Small intestine (tissue), 7 donors: ENCODE measurements around the gene PDE2A. TPM values are rescaled to one million over a fixed set of nuclear protein-coding genes. Genes with fewer than 3 reads are reported as not detected.
A peak's percentile ranks its signal among the peaks of the same experiment; 100 is the strongest.

Experiments used
- DNase-seq, 2 donors: peaks; one replicate each; pipeline versions ENCODE4 v3.0.0 to v3.0.0-alpha.2; 2013
- FAIRE-seq: peaks from 2 replicates; lab custom pipeline; 2012; peaks lifted over from hg19 to GRCh38; lab: Jason Lieb, UNC
- H3K27ac ChIP-seq, 3 donors: one replicate each; pipeline ENCODE4 v1.5.1; 2013; ENCODE audit warnings: low read length in 2 of 3, mild to moderate bottlenecking in 2 of 3, control low read depth in 1 of 3, inconsistent platforms in 1 of 3, low read depth in 1 of 3, moderate library complexity in 1 of 3
- H3K27me3 ChIP-seq, 3 donors: one replicate each; pipeline ENCODE4 v1.6.1; 2013; ENCODE audit warnings: low read length in 3 of 3, inconsistent platforms in 1 of 3; ENCODE audit not compliant: control insufficient read depth in 3 of 3, insufficient read depth in 3 of 3
- H3K36me3 ChIP-seq, 3 donors: one replicate each; pipeline ENCODE4 v1.6.1; 2013; ENCODE audit warnings: low read length in 3 of 3, inconsistent platforms in 1 of 3, low read depth in 1 of 3, mild to moderate bottlenecking in 1 of 3, moderate library complexity in 1 of 3; ENCODE audit not compliant: control insufficient read depth in 3 of 3, insufficient read depth in 2 of 3
- H3K4me1 ChIP-seq, 3 donors: one replicate each; pipeline ENCODE4 v1.6.1; 2013; ENCODE audit warnings: low read length in 2 of 3, inconsistent platforms in 1 of 3, low read depth in 1 of 3, mild to moderate bottlenecking in 1 of 3, moderate library complexity in 1 of 3; ENCODE audit not compliant: control insufficient read depth in 3 of 3, insufficient read depth in 2 of 3
- H3K4me3 ChIP-seq, 3 donors: one replicate each; pipeline ENCODE4 v1.5.1; 2013; ENCODE audit warnings: low read length in 3 of 3, control low read depth in 1 of 3, inconsistent platforms in 1 of 3, low read depth in 1 of 3, mild to moderate bottlenecking in 1 of 3, moderate library complexity in 1 of 3
- H3K9me3 ChIP-seq, 2 donors: one replicate each; pipeline ENCODE4 v1.6.1; 2013; ENCODE audit warnings: low read depth in 1 of 2, low read length in 1 of 2; ENCODE audit not compliant: control insufficient read depth in 2 of 2, insufficient read depth in 1 of 2
- WGBS, 3 donors: extraction: QIAGEN DNeasy Blood & Tissue Kit; methylation state at CpG; one replicate each; pipeline ENCODE4 v1.1.7; 2013; 5-methylcytosine and 5-hydroxymethylcytosine counted together
- polyA plus RNA-seq, 4 donors: library from polyadenylated mRNA; stranded (reverse) in 3 of 4; unstranded in 1 of 4; fragments of 200-250 nt in 3 of 4; fragments of 120-200 nt in 1 of 4; gene quantifications; one replicate each; pipeline versions ENCODE4 v1.2.1 to v1.2.3, GENCODE V29; 2013
- donor health status: healthy with polysubstance abuse.
- donor health status: control.
- donor health status: control.
- donor health status: Bipolar disorder and iron deficiency.
- donor health status: healthy.

Gene PDE2A
- polyA plus RNA-seq, 4 donors, result 1.8 to 31.6 (median 7.4) TPM

DNA sequence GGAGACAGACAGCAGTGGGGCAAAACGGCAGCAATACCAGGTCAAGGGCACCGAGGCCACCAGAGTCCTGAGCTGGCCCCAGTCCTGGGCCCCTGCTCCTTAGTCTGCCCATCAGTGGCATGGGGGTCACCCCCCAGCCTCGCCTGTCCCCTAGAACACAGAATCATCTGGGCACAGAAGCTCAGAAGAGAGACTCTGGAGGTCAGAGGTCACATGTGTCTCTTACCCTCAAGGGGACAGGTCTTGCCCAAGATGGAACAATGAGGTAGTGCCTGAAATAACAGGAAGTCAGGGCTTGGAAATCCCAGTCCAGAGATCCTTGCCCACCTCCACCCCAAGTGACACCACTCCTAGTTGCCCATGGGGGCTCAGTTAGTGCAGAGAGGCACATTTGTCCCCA, 20.6 kb downstream of the PDE2A start:
- Histone ChIP-seq H3K4me3 (no peak overlapping the region), H3K4me1 (no peaks in the 10 kb centered on the region), H3K27ac (no peak overlapping the region), H3K27me3 (peaks cover 0 to 12% (median 2%) of the 10 kb centered on the region in 3 donors), H3K36me3 (no peaks in the 10 kb centered on the region), H3K9me3 (no peaks in the 10 kb centered on the region)
- no peak for FAIRE-seq
- no peak for DNase-seq
- 43 to 73% (median 55%) methylated on average over 3 of the region's 3 CpGs for WGBS, 3 donors

DNA sequence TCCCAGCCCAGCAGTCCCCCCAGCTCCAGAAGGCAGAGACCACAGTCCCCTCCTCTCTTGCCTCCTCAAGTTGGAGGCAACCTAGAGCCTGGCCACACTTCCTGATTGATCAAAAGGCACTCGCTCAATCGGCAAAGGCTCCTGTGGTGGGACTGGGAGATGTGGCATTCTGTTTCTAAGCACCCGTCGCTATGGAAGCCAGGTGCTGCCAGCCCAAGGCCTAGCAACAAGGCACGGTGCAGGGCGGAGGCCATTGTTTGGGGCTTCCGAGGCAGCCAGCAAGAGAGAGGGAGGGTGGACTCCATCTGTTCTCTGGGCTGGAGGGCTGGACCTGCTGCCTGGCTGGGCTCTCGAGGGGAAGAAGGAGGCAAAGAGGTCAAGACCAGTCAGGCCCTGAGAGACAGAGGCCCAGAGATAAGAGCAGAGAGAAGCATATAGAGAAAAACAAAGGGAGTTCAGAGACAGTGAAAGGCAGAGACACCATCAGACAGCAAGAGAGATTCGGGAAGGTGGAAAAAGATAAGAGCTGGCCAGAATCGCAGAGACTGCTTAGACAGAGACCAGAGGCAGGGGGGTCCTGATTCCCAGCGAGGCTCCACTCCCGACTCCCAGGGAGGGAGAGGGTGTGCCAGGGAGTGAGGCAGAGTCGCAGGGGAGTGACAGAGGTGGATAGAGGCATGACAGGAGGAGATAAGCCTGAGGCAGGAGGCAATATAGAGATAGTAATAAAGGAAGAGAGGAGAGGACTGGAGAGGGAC, 21.2 kb downstream of the PDE2A start:
- no peak overlapping the region for H3K4me3 ChIP-seq
- H3K4me1 ChIP-seq, result no peaks in the 10 kb centered on the region
- H3K27me3 ChIP-seq, result peaks cover 0 to 12% (median 2%) of the 10 kb centered on the region in 3 donors
- DNase-seq (peak in 1 of 2 donors; percentile 21), FAIRE-seq (no peak)
- H3K27ac ChIP-seq, result no peak overlapping the region
- no peaks in the 10 kb centered on the region for H3K36me3 ChIP-seq
- H3K9me3 ChIP-seq, result no peaks in the 10 kb centered on the region
- 55 to 65% (median 58%) methylated on average over 13 of the region's 13 CpGs for WGBS, 3 donors

DNA sequence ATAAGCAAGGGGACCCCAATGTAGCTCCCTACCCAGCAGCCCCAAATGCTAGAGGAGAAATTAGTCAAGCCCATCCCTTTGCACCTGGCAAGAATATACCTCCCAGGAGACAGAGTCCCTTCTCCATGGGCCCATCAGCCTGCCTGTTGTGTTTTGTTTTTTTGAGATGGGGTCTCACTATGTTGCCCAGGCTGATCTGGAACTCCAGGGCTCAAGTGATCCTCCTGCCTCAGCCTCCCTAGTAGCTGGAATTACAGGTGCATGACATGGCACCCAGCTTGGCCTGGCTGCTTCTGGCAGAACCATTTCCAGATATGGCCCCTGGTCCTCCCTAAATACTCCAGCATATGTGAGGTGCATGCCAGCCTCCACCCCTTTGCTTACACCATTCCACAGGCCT, 22.1 kb downstream of the PDE2A start:
- Histone ChIP-seq H3K9me3 (no peaks in the 10 kb centered on the region), H3K4me1 (no peaks in the 10 kb centered on the region), H3K27ac (no peak overlapping the region), H3K36me3 (no peaks in the 10 kb centered on the region), H3K4me3 (no peak overlapping the region), H3K27me3 (peaks cover 0 to 12% (median 2%) of the 10 kb centered on the region in 3 donors)
- DNase-seq (no peak), FAIRE-seq (no peak)

DNA sequence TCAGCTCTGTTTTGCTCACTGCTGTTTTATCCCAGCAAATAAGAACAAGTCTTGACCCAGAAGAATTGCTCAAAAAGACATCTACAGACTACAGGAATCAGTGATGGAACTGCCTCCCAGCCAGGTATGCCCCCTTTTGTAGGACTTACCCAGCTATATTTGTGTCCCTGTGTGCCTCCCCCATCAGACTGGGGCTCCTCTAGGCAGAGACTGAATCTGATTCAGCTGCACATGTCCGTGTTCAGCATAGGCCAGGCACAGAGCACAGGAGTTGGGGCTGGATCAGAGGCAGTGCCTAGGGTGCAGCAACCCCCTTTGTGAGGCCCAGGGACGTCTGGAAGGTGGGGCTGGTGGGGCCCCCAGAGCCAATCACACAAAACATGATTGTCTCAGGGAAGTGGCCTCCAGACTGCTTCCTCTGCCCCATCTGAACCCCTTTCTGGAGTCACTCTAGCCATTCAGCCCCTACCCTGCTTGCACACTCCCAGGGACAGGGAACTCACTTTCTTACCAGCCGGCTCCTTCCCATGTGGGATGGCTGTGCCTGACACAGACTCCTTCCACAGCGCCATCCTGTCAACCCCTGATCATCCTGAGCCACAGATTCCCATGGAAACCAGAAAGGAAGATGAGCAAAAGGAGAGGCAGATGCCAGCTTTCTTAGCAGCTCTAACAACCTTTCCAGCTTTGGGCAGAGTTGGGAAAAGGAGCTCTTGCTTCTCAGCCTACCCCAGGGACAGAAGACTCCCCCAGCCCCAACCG, 24.8 kb downstream of the PDE2A start:
- WGBS, 3 donors, result 59 to 70% (median 66%) methylated on average over 5 of the region's 5 CpGs
- Histone ChIP-seq H3K4me3 (no peak overlapping the region), H3K9me3 (no peaks in the 10 kb centered on the region), H3K27me3 (peaks cover 0 to 6% (median 2%) of the 10 kb centered on the region in 3 donors), H3K36me3 (no peaks in the 10 kb centered on the region), H3K27ac (no peak overlapping the region), H3K4me1 (no peaks in the 10 kb centered on the region)
- DNase-seq, result no peak
- FAIRE-seq, result no peak

DNA sequence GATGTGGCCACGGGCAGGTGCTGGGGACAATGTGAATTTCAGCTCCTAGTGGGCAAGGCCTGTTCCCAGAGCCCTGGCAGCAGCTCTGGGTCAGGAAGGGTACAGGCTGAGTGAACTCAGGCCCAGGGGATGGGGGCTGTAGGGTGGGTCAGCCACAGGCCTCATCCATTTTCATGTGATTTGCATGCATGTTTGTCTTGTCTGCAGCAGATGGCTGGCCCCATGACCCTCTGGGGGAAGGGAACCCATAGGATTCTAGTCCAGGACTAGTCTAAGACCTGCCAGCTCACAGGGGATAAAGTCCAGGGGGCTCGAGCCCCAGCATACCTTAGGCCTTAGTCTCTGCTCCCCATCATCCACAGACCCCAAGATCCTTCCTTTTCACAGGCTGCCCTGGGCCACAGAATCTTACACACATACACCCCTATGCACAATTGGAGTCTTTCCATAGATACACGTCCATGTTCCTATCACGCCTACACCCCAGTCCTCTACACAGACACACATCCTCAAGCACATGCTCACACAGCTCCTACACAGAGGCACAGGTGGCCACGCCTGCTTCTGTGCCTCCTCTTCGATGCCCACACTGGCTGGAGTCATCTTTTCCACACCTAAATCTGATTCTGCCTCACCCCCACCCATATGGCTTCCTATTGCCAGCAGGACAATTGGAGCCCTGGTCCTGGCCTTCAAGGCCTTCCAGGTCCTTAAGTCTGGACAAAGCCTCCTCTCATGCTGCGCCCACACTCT, 25.7 kb downstream of the PDE2A start:
- H3K4me1 ChIP-seq, result no peaks in the 10 kb centered on the region
- peaks cover 0 to 2% (median 0%) of the 10 kb centered on the region in 3 donors for H3K27me3 ChIP-seq
- no peak overlapping the region for H3K4me3 ChIP-seq
- DNase-seq, result no peak
- H3K36me3 ChIP-seq, result no peaks in the 10 kb centered on the region
- H3K27ac ChIP-seq, result no peak overlapping the region
- WGBS, 3 donors, result 75 to 82% (median 81%) methylated on average over 7 of the region's 7 CpGs
- no peak for FAIRE-seq
- no peaks in the 10 kb centered on the region for H3K9me3 ChIP-seq

DNA sequence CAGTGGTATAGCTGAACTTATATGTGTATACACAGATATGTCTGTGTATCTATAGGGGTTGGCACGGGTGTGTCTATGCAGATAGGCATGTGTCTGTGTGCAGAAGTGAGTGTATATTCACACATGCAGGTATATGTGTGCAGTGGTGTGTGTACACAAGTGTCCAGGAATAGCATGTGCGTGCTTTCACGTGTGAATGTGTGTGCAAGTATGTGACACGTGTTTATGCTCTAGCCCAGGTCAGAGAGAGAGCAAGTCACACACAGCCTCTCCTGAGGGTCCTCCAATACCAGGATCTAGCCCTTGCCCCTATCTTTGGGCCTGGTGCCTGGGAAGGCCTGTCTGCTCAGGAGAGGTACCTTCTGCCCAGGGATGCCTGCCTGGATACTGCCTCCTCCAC, 26.3 kb downstream of the PDE2A start:
- WGBS, 3 donors, result 80 to 92% (median 91%) methylated on average over 4 of the region's 4 CpGs
- no peaks in the 10 kb centered on the region for H3K36me3 ChIP-seq
- no peaks in the 10 kb centered on the region for H3K9me3 ChIP-seq
- H3K27me3 ChIP-seq, result peaks cover 0 to 2% (median 0%) of the 10 kb centered on the region in 3 donors
- no peak overlapping the region for H3K4me3 ChIP-seq
- no peaks in the 10 kb centered on the region for H3K4me1 ChIP-seq
- DNase-seq (no peak), FAIRE-seq (no peak)
- no peak overlapping the region for H3K27ac ChIP-seq

DNA sequence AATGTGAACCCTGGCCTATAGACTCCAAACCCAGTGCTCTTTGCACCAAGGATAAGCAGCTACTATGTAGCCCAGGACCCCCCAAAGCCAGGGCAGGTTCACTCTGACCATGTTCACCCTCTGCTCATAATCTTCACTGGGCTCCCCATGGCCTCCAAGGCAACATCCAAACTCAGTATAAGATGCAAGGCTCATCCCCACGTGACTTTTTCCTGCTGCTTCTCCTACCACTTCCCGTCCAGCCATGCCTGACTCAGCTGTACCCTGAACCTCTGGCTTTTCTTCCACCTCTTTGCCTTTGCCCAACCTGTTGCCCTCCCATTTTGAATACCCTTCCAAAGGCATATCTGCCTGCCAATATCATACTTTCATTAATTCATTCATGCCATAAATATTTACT, 27.8 kb downstream of the PDE2A start:
- Histone ChIP-seq H3K36me3 (no peaks in the 10 kb centered on the region), H3K4me1 (peaks cover 0 to 7% (median 3%) of the 10 kb centered on the region in 3 donors), H3K27ac (no peak overlapping the region), H3K27me3 (peaks cover 0 to 9% (median 2%) of the 10 kb centered on the region in 3 donors), H3K4me3 (no peak overlapping the region), H3K9me3 (no peaks in the 10 kb centered on the region)
- no peak for FAIRE-seq
- no peak for DNase-seq
- WGBS, 3 donors, result 56 to 77% (median 57%) methylated on average over 2 of the region's 2 CpGs

DNA sequence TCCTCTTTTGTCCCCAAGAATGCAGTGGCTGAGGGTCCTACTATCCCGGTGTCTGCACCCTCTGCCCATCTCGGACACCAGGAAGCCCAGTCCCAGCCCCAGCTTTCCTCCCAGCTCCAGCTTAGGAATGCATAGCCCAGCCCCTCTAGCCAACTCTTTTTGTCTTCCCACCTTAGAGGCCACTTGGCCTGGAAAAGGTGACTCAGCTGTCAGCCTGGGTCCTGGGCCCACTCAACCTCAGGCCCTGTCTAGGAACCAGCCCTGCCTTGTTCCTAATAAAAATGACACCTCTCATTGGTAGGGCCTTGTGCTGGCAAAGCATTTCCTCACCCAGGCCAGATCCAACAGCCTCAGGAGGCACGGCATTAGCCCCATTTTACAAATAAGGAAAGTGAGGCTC, 28.2 kb downstream of the PDE2A start:
- Histone ChIP-seq H3K36me3 (no peaks in the 10 kb centered on the region), H3K9me3 (no peaks in the 10 kb centered on the region), H3K27me3 (peaks cover 0 to 14% (median 0%) of the 10 kb centered on the region in 3 donors), H3K4me1 (peaks cover 0 to 7% (median 3%) of the 10 kb centered on the region in 3 donors), H3K27ac (no peak overlapping the region), H3K4me3 (no peak overlapping the region)
- 90 to 95% (median 92%) methylated on average over 3 of the region's 3 CpGs for WGBS, 3 donors
- no peak for DNase-seq
- FAIRE-seq, result no peak
